ENCODE data around the gene EMC10.

Gene EMC10

GRCh38 chr19:50510121-50510670 is 33.9 kb downstream of the EMC10 start:
- no peak for TF ChIP-seq CTCF (IDR thresholded peaks at IDR 0.05; ENCODE audit: borderline replicate concordance, control extremely low read depth, extremely low read depth, insufficient read depth, missing control alignments)
- in situ Hi-C loops (cut with MboI; ENCODE audit: low sequenced_read_pairs, unreplicated experiment): no loop called here
- DNase-seq (ENCODE audit: low spot score): no peak

- DNase-seq (ENCODE audit: low spot score): no peak
- in situ Hi-C loops (cut with MboI; ENCODE audit: low sequenced_read_pairs, unreplicated experiment): no loop called here
- no peak for TF ChIP-seq CTCF (IDR thresholded peaks at IDR 0.05; ENCODE audit: borderline replicate concordance, control extremely low read depth, extremely low read depth, insufficient read depth, missing control alignments)
These were observed 34.4 kb downstream of the EMC10 start for GRCh38 chr19:50510700-50511068.

GRCh38 chr19:50511069-50511822 is 34.9 kb downstream of the EMC10 start, which contains the start of gene JOSD2:
JOSD2 (minus strand) TSS chr19:50511191; CDS start chr19:50510431, 760 bp downstream.
- no peak for TF ChIP-seq CTCF (IDR thresholded peaks at IDR 0.05; ENCODE audit: borderline replicate concordance, control extremely low read depth, extremely low read depth, insufficient read depth, missing control alignments)
- peak; percentile 99 for DNase-seq (ENCODE audit: low spot score)
- in situ Hi-C loops (cut with MboI; ENCODE audit: low sequenced_read_pairs, unreplicated experiment): no loop called here

GRCh38 chr19:50512112-50512998 is 36.0 kb downstream of the EMC10 start:
- in situ Hi-C loops (cut with MboI; ENCODE audit: low sequenced_read_pairs, unreplicated experiment): no loop called here
- DNase-seq (ENCODE audit: low spot score): no peak
- no peak for TF ChIP-seq CTCF (IDR thresholded peaks at IDR 0.05; ENCODE audit: borderline replicate concordance, control extremely low read depth, extremely low read depth, insufficient read depth, missing control alignments)

GRCh38 chr19:50512999-50513745 is 36.9 kb downstream of the EMC10 start:
- no peak for DNase-seq (ENCODE audit: low spot score)
- TF ChIP-seq CTCF (IDR thresholded peaks at IDR 0.05; ENCODE audit: borderline replicate concordance, control extremely low read depth, extremely low read depth, insufficient read depth, missing control alignments): no peak
- in situ Hi-C loops (cut with MboI; ENCODE audit: low sequenced_read_pairs, unreplicated experiment): no loop called here

All from GM13976 (cell line).